NCI-H1092 treated with DMSO at 0.1 percent for 48 hours (cell line): ENCODE measurements around the gene TMUB2.
"Not testable (repeated sequence)": the region's sequence is repeated elsewhere in the genome, so short reads cannot be mapped to it uniquely, and the experiment has no call there.

ENCODE experiments used
- DNase-seq: peaks from one replicate; lab custom pipeline; 2025; lab: John Stamatoyannopoulos, UW

TMUB2 gene

GRCh38 chr17:44186307-44187130, at the start of gene TMUB2:
TMUB2 (plus strand) TSS chr17:44186972; CDS start chr17:44187709, 737 bp downstream.
- peak; percentile 100 for DNase-seq

GRCh38 chr17:44137891-44138709, 48.7 kb upstream of the TMUB2 start:
- DNase-seq: peak; percentile 12

GRCh38 chr17:44143921-44144320, 42.9 kb upstream of the TMUB2 start:
- not testable (repeated sequence) for DNase-seq

GRCh38 chr17:44144966-44145739, 41.6 kb upstream of the TMUB2 start:
- DNase-seq: no peak

- DNase-seq: no peak
Observed at GRCh38 chr17:44146375-44147346, 40.1 kb upstream of the TMUB2 start.

GRCh38 chr17:44147812-44148211, 39.0 kb upstream of the TMUB2 start:
- no peak for DNase-seq

GRCh38 chr17:44149066-44149465, 37.7 kb upstream of the TMUB2 start:
- DNase-seq: not testable (repeated sequence)

GRCh38 chr17:44149750-44150329, 36.9 kb upstream of the TMUB2 start:
- DNase-seq: no peak

GRCh38 chr17:44152875-44153274, 33.9 kb upstream of the TMUB2 start:
- no peak for DNase-seq

GRCh38 chr17:44155488-44155887, 31.3 kb upstream of the TMUB2 start:
- no peak for DNase-seq

- DNase-seq: no peak
Observed at GRCh38 chr17:44159519-44160210, 27.1 kb upstream of the TMUB2 start.

GRCh38 chr17:44164476-44164875, 22.3 kb upstream of the TMUB2 start:
- DNase-seq: no peak

GRCh38 chr17:44167181-44167861, 19.5 kb upstream of the TMUB2 start:
- peak; percentile 79 for DNase-seq

GRCh38 chr17:44170135-44170498, 16.7 kb upstream of the TMUB2 start:
- DNase-seq: no peak

- peak; percentile 60 for DNase-seq
Observed at GRCh38 chr17:44170499-44171201, 16.1 kb upstream of the TMUB2 start, which contains the start of gene ASB16. ASB16 (plus strand) TSS chr17:44170704; CDS start chr17:44170790, 86 bp downstream.

- no peak for DNase-seq
Observed at GRCh38 chr17:44171931-44172455, 14.8 kb upstream of the TMUB2 start.

- DNase-seq: no peak
Observed at GRCh38 chr17:44174427-44174826, 12.3 kb upstream of the TMUB2 start.

GRCh38 chr17:44176257-44176656, 10.5 kb upstream of the TMUB2 start:
- no peak for DNase-seq
